ENCODE measurements around the gene STH. TPM values are rescaled to one million over a fixed set of nuclear protein-coding genes. Genes with fewer than 3 reads are reported as not detected.

Gene STH, protein sequence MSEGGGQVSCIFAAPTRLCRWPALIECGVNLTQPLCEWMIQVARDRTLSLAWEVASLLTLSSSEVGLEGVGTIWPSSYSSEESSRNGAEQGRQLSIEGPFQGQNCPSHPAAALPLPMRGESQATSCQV
- total RNA-seq (not detected in 2 replicates), polyA plus RNA-seq (not detected in 2 replicates)

DNA sequence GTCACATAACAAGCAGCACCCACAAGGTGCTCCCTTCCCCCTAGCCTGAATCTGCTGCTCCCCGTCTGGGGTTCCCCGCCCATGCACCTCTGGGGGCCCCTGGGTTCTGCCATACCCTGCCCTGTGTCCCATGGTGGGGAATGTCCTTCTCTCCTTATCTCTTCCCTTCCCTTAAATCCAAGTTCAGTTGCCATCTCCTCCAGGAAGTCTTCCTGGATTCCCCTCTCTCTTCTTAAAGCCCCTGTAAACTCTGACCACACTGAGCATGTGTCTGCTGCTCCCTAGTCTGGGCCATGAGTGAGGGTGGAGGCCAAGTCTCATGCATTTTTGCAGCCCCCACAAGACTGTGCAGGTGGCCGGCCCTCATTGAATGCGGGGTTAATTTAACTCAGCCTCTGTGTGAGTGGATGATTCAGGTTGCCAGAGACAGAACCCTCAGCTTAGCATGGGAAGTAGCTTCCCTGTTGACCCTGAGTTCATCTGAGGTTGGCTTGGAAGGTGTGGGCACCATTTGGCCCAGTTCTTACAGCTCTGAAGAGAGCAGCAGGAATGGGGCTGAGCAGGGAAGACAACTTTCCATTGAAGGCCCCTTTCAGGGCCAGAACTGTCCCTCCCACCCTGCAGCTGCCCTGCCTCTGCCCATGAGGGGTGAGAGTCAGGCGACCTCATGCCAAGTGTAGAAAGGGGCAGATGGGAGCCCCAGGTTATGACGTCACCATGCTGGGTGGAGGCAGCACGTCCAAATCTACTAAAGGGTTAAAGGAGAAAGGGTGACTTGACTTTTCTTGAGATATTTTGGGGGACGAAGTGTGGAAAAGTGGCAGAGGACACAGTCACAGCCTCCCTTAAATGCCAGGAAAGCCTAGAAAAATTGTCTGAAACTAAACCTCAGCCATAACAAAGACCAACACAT, at the start of gene STH:
STH (plus strand) TSS at position 264 of the 913 bp plus-strand sequence; CDS start at position 294, 30 bp downstream.
- DNase-seq (ENCODE audit: low read depth in 1 of 2, low spot score in 1 of 2), result no peak
- no peak within 1 kb of the TSS for H3K4me3 ChIP-seq
- H3K27me3 ChIP-seq, result no peaks in the 10 kb centered on the region
- no peaks in the 10 kb centered on the region for H3K4me1 ChIP-seq (ENCODE audit: low read depth)
- TF ChIP-seq, protein P1, sequence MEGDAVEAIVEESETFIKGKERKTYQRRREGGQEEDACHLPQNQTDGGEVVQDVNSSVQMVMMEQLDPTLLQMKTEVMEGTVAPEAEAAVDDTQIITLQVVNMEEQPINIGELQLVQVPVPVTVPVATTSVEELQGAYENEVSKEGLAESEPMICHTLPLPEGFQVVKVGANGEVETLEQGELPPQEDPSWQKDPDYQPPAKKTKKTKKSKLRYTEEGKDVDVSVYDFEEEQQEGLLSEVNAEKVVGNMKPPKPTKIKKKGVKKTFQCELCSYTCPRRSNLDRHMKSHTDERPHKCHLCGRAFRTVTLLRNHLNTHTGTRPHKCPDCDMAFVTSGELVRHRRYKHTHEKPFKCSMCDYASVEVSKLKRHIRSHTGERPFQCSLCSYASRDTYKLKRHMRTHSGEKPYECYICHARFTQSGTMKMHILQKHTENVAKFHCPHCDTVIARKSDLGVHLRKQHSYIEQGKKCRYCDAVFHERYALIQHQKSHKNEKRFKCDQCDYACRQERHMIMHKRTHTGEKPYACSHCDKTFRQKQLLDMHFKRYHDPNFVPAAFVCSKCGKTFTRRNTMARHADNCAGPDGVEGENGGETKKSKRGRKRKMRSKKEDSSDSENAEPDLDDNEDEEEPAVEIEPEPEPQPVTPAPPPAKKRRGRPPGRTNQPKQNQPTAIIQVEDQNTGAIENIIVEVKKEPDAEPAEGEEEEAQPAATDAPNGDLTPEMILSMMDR (IDR thresholded peaks at IDR 0.05; ENCODE audit: low read depth, low read length), result no peak
- no peaks in the 10 kb centered on the region for H3K36me3 ChIP-seq
- no peak within 1 kb of the TSS for H3K27ac ChIP-seq
- no peaks in the 10 kb centered on the region for H3K9me3 ChIP-seq (ENCODE audit: low read depth)

DNA sequence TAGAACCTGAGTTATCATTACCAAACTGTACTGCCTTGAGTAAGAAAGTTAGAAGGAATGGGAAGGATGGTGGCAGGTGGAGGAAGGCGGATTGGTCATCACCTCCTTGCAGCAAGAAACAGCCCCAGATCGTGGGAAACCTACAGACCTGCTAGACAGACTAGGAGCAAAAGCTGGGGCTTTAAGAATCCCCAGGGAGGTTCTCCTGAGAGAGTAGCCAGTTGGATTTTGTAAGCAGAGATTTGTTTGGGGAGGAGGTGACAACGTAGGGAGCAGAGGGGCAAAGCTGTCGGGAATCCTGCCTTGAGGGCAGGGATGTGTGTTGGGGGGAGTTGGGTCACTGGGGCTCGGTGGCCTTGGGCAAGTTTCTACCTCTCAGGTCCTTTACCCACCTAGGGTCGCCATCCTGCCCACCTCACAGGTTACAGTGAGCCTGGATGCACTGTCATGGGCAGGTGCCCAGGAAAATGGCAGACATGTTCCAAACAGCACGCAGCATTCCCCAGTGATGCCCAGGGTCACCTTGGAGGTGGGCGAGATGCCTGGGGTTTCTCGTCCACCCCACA, 49.2 kb upstream of the STH start:
- Histone ChIP-seq H3K9me3 (ENCODE audit: low read depth) (no peaks in the 10 kb centered on the region), H3K36me3 (no peaks in the 10 kb centered on the region), H3K4me3 (no peak overlapping the region), H3K27me3 (peaks cover 21% of the 10 kb centered on the region), H3K27ac (no peak overlapping the region), H3K4me1 (ENCODE audit: low read depth) (no peaks in the 10 kb centered on the region)
- no peak for DNase-seq (ENCODE audit: low read depth in 1 of 2, low spot score in 1 of 2)
- TF ChIP-seq, protein P1 (IDR thresholded peaks at IDR 0.05; ENCODE audit: low read depth, low read length), result no peak

DNA sequence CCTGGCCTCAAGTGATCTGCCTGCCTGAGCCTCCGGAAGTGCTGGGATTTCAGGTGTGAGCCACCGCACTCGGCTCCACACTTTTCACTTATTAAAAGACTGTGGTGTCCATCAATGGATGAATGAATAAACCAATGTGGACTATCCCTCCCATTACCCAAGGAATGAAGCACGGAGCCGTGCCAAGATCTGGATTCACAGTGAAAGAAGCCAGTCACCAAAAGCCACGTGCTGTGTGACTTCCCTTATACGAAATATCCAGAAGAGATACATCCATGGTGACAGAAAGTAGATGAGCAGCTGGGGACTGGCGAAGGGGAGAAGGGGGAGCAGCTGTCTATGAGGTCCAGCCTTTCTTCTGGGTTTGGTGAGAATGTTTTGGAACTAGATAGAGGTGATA, 48.2 kb upstream of the STH start:
- no peak for DNase-seq (ENCODE audit: low read depth in 1 of 2, low spot score in 1 of 2)
- Histone ChIP-seq H3K4me3 (no peak overlapping the region), H3K36me3 (no peaks in the 10 kb centered on the region), H3K27ac (no peak overlapping the region), H3K27me3 (peaks cover 21% of the 10 kb centered on the region), H3K9me3 (ENCODE audit: low read depth) (no peaks in the 10 kb centered on the region), H3K4me1 (ENCODE audit: low read depth) (no peaks in the 10 kb centered on the region)
- TF ChIP-seq, protein P1 (IDR thresholded peaks at IDR 0.05; ENCODE audit: low read depth, low read length), result no peak

DNA sequence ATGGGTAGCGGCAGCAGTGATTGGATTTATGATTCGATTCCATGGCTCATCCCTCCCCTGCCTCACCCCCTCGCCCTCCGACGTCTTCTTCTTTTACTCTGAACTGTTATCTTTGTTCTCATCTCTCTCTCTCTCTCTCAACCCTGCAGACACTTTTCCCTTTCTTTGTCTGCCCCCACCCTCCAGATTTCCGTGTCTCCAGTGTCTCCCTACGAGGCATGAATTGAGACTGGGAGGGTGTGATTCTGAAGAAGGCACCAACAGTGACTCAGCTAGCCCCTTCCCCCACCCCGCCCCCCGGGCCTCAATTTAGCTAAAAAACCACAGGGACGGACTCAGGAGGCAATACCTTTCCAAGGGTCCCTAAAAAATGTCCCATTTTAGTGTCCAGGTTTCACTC, 47.6 kb upstream of the STH start:
- no peak overlapping the region for H3K4me3 ChIP-seq
- H3K4me1 ChIP-seq (ENCODE audit: low read depth), result no peaks in the 10 kb centered on the region
- peaks cover 21% of the 10 kb centered on the region for H3K27me3 ChIP-seq
- no peak for DNase-seq (ENCODE audit: low read depth in 1 of 2, low spot score in 1 of 2)
- TF ChIP-seq, protein P1 (IDR thresholded peaks at IDR 0.05; ENCODE audit: low read depth, low read length), result no peak
- no peaks in the 10 kb centered on the region for H3K36me3 ChIP-seq
- H3K9me3 ChIP-seq (ENCODE audit: low read depth), result no peaks in the 10 kb centered on the region
- H3K27ac ChIP-seq, result no peak overlapping the region

DNA sequence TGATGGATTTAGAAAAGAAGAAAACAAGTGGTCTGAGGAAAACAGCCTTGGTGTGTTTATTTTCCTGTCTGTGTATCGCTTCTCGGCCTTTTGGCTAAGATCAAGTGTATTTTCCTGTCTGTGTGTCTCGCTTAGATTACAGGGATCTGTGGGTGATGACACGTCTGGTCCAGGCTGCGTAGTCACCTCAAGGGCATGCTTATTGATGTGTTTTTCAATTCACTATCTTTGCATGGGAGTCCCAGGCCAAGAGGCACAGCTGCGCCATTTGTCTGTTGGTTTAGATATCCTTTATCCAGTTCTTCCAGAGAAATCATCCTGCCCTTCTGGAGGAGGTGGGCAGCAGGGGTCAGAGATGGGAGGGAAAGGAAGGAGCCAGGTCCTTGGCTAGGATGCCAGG, 47.1 kb upstream of the STH start:
- no peaks in the 10 kb centered on the region for H3K36me3 ChIP-seq
- peaks cover 21% of the 10 kb centered on the region for H3K27me3 ChIP-seq
- no peaks in the 10 kb centered on the region for H3K4me1 ChIP-seq (ENCODE audit: low read depth)
- DNase-seq (ENCODE audit: low read depth in 1 of 2, low spot score in 1 of 2), result no peak
- TF ChIP-seq, protein P1 (IDR thresholded peaks at IDR 0.05; ENCODE audit: low read depth, low read length), result no peak
- no peak overlapping the region for H3K4me3 ChIP-seq
- no peak overlapping the region for H3K27ac ChIP-seq
- H3K9me3 ChIP-seq (ENCODE audit: low read depth), result no peaks in the 10 kb centered on the region
